GM19372 (cell line): ENCODE data around the gene MINDY4.

ENCODE experiments used
- ATAC-seq: cut with Tn5 transposase; IDR thresholded peaks from one replicate; pipeline ENCODE4 v1.9.1; 2021; ENCODE audit warnings: mild to moderate bottlenecking, low read depth, moderate library complexity; ENCODE audit not compliant: unreplicated experiment

Gene MINDY4

GRCh38 chr7:30910411-30911073, 139.3 kb downstream of the MINDY4 start:
- no peak for ATAC-seq

- ATAC-seq, result no peak
Observed at GRCh38 chr7:30911133-30911532, 139.9 kb downstream of the MINDY4 start.

GRCh38 chr7:30911561-30911969, 140.3 kb downstream of the MINDY4 start, which contains the start of gene AQP1:
TSS of gene AQP1 (plus strand) at chr7:30911853. CDS start at chr7:30911910, 57 bp downstream.
- no peak for ATAC-seq

- ATAC-seq, result no peak
Observed at GRCh38 chr7:30912021-30912730, 141.0 kb downstream of the MINDY4 start.

- ATAC-seq, result no peak
Observed at GRCh38 chr7:30912731-30912985, 141.4 kb downstream of the MINDY4 start.

GRCh38 chr7:30912986-30913811, 142.0 kb downstream of the MINDY4 start:
- no peak for ATAC-seq

- no peak for ATAC-seq
Observed at GRCh38 chr7:30913821-30914515, 142.8 kb downstream of the MINDY4 start.

- no peak for ATAC-seq
Observed at GRCh38 chr7:30914596-30914995, 143.4 kb downstream of the MINDY4 start.

- no peak for ATAC-seq
Observed at GRCh38 chr7:30915005-30915601, 143.9 kb downstream of the MINDY4 start.

GRCh38 chr7:30915751-30916150, 144.5 kb downstream of the MINDY4 start:
- ATAC-seq, result no peak

GRCh38 chr7:30916255-30916654, 145.0 kb downstream of the MINDY4 start:
- no peak for ATAC-seq

- no peak for ATAC-seq
Observed at GRCh38 chr7:30916767-30917166, 145.6 kb downstream of the MINDY4 start.

GRCh38 chr7:30917216-30917893, 146.1 kb downstream of the MINDY4 start:
- ATAC-seq, result no peak

GRCh38 chr7:30918676-30919075, 147.5 kb downstream of the MINDY4 start:
- ATAC-seq, result no peak

- ATAC-seq, result no peak
Observed at GRCh38 chr7:30920021-30920583, 148.9 kb downstream of the MINDY4 start.

- ATAC-seq, result no peak
Observed at GRCh38 chr7:30920584-30921539, 149.6 kb downstream of the MINDY4 start.

GRCh38 chr7:30921540-30922401, 150.6 kb downstream of the MINDY4 start:
- ATAC-seq, result no peak

GRCh38 chr7:30922596-30922995, 151.4 kb downstream of the MINDY4 start:
- no peak for ATAC-seq
